Mononuclear cell (primary cell): ENCODE data around the gene JADE1. TPM values are rescaled to one million over a fixed set of nuclear protein-coding genes. Genes with fewer than 3 reads are reported as not detected.

Source experiments
- H3K27me3 ChIP-seq: 2 replicates; pipeline ENCODE4 v1.6.0; 2011; ENCODE audit warnings: low read length, control low read depth; ENCODE audit not compliant: insufficient read depth
- H3K4me1 ChIP-seq: 2 replicates; pipeline ENCODE4 v1.5.1; 2011; ENCODE audit warnings: mild to moderate bottlenecking, low read length, control low read depth; ENCODE audit not compliant: insufficient read depth
- H3K4me3 ChIP-seq: 2 replicates; pipeline ENCODE4 v1.5.1; 2011; ENCODE audit warnings: mild to moderate bottlenecking, low read length, moderate library complexity
- H3K9me3 ChIP-seq: 2 replicates; pipeline ENCODE4 v1.5.1; 2011; ENCODE audit warnings: low read depth, mild to moderate bottlenecking, control low read depth, low read length
- total RNA-seq: library from RNA; depleted of rRNA; stranded (reverse); fragments of >200 nt; gene quantifications from one replicate; pipeline ENCODE4 v1.2.3, GENCODE V29; 2012

Gene JADE1
- total RNA-seq, 1 donor, result 38.7 TPM

DNA sequence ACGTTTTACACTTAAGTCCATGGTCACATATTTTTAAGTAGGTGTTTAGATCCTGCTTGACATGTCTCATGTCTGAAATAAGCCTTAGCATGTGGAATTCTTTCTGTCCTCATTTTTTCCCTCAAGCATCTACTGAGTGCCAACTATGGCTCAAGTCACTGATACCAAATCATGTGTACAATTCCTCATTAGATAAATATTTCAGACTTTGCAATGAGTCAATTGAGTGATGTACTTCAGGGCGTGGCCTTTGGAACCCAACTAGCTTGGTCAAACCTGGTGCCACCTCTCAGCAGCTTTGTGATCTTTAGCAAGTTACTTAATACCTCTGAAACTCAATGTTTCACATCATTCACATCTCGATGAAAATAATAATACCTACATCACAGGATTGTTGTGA, 12.6 kb upstream of the JADE1 start:
- H3K4me1 ChIP-seq, result peaks cover 6% of the 10 kb centered on the region

GRCh38 chr4:128800284-128800683, 9.2 kb upstream of the JADE1 start:
- H3K4me3 ChIP-seq, result no peak overlapping the region

More for the DNA sequence above, 12.6 kb upstream of the JADE1 start:
- H3K4me3 ChIP-seq, result no peak overlapping the region
- H3K9me3 ChIP-seq, result no peaks in the 10 kb centered on the region
- no peaks in the 10 kb centered on the region for H3K27me3 ChIP-seq

GRCh38 chr4:128800701-128801284, 8.7 kb upstream of the JADE1 start:
- Histone ChIP-seq H3K4me1 (no peaks in the 10 kb centered on the region), H3K4me3 (no peak overlapping the region), H3K9me3 (no peaks in the 10 kb centered on the region), H3K27me3 (no peaks in the 10 kb centered on the region)

More at GRCh38 chr4:128800284-128800683, 9.2 kb upstream of the JADE1 start:
- Histone ChIP-seq H3K4me1 (no peaks in the 10 kb centered on the region), H3K27me3 (no peaks in the 10 kb centered on the region), H3K9me3 (no peaks in the 10 kb centered on the region)

GRCh38 chr4:128802680-128803628, 6.5 kb upstream of the JADE1 start:
- Histone ChIP-seq H3K27me3 (no peaks in the 10 kb centered on the region), H3K4me1 (no peaks in the 10 kb centered on the region), H3K4me3 (no peak overlapping the region)

DNA sequence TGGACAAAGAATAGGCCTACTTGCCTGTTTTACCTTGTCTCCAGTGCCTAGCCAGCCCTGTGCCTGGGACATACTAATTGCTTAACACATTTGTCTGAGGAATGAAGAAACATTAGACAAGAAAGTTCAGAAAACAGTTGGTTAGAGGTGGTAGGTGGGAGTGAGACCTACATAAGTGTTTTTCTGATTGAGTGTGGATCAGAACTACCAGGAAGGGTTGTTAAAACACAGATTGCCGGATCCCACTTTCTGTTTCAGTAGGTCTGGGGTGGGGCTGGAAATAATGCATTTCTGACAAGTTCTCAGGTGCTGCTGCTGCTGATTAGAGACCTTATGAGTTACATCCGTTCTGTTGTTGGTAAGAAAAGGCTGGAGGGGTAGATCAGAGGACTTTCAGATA, 5.7 kb upstream of the JADE1 start:
- no peaks in the 10 kb centered on the region for H3K27me3 ChIP-seq
- H3K4me3 ChIP-seq, result no peak overlapping the region
- no peaks in the 10 kb centered on the region for H3K9me3 ChIP-seq
- H3K4me1 ChIP-seq, result no peaks in the 10 kb centered on the region

More at GRCh38 chr4:128802680-128803628, 6.5 kb upstream of the JADE1 start:
- no peaks in the 10 kb centered on the region for H3K9me3 ChIP-seq

- H3K27me3 ChIP-seq, result no peaks in the 10 kb centered on the region
- H3K4me3 ChIP-seq, result peak overlapping the region; percentile 95
- H3K4me1 ChIP-seq, result peaks cover 12% of the 10 kb centered on the region
- H3K9me3 ChIP-seq, result no peaks in the 10 kb centered on the region
Measured at GRCh38 chr4:128810331-128810870, 901 bp downstream of the JADE1 start.

GRCh38 chr4:128810871-128811570, 1.5 kb downstream of the JADE1 start:
- Histone ChIP-seq H3K4me3 (peak overlapping the region; percentile 95), H3K27me3 (no peaks in the 10 kb centered on the region), H3K4me1 (peaks cover 12% of the 10 kb centered on the region), H3K9me3 (no peaks in the 10 kb centered on the region)

DNA sequence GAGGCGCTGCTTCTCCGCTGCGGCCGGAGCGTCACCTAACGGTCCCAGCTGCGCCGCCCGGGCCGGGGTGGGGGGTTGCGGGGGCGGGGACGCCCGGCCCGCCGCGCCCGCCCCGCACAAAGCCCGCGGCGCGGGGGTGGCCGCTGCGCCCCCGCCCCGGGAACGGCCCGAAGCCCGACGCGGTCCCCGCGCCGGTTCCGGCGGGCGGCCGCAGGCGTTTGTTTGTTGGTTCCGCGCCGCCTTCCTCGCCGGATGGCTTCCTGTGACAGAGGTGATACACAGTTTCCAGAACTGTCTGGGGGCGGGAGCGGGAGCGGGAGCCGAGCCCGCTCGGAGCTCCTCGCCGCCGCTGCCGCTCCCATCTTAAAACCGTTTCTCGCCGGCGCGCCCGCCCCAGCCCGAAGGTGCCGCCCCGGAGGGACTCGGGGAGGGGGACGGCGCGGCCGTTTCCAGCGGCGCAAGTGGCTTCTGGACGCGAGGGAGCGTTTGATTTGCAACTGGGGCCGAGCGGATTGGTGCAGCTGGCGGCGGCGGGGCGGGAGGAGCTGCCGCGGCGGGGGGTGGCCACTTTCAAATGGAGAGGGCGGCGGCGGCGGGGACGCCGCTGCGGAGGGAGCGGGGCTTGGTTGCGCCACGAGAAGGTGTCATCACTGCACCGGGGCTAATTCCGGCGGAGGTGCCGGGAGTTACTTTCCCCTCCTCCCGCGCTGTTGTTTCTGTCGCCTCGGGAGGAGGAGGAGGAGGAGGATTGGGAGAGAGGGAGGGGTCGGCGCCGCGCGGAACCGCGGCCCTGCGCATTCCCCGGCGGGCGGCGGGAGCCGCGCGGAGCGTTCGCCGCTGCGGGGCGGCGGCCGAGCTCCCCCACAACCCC, 2.3 kb downstream of the JADE1 start:
- H3K4me3 ChIP-seq, result peak overlapping the region; percentile 95
- H3K27me3 ChIP-seq, result no peaks in the 10 kb centered on the region
- no peaks in the 10 kb centered on the region for H3K9me3 ChIP-seq
- H3K4me1 ChIP-seq, result peaks cover 12% of the 10 kb centered on the region

GRCh38 chr4:128812442-128813235, 3.1 kb downstream of the JADE1 start:
- no peaks in the 10 kb centered on the region for H3K9me3 ChIP-seq
- no peaks in the 10 kb centered on the region for H3K27me3 ChIP-seq
- H3K4me3 ChIP-seq, result peak overlapping the region; percentile 95
- H3K4me1 ChIP-seq, result peaks cover 12% of the 10 kb centered on the region

- Histone ChIP-seq H3K4me3 (no peak overlapping the region), H3K4me1 (peaks cover 21% of the 10 kb centered on the region), H3K9me3 (no peaks in the 10 kb centered on the region), H3K27me3 (no peaks in the 10 kb centered on the region)
Measured at GRCh38 chr4:128813965-128814364, 4.5 kb downstream of the JADE1 start.

- Histone ChIP-seq H3K4me3 (no peak overlapping the region), H3K9me3 (no peaks in the 10 kb centered on the region), H3K4me1 (peaks cover 19% of the 10 kb centered on the region), H3K27me3 (no peaks in the 10 kb centered on the region)
Measured at GRCh38 chr4:128818442-128818841, 8.9 kb downstream of the JADE1 start.

GRCh38 chr4:128819082-128819742, 9.7 kb downstream of the JADE1 start:
- Histone ChIP-seq H3K27me3 (no peaks in the 10 kb centered on the region), H3K4me1 (peaks cover 18% of the 10 kb centered on the region), H3K4me3 (no peak overlapping the region)

DNA sequence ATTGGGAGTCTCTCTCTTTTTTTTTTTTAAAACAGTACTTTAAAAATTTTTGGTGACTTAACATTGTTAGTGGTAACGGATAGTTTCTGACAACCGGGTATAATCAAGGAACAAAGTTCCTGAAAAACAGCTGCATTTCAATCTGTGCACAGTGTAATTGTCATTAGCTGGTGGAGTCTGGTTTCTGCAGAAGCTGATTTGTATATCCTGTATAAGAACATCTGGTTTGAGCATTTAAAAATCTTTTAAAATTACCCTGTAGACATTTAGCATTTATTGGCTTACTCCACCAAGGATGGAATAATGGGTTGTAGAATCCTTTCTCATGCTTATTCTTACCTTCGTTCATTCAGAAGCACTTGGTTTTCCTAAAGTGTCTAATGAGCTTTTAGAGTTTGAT, 11.2 kb downstream of the JADE1 start:
- no peak overlapping the region for H3K4me3 ChIP-seq
- no peaks in the 10 kb centered on the region for H3K9me3 ChIP-seq
- peaks cover 26% of the 10 kb centered on the region for H3K4me1 ChIP-seq
- no peaks in the 10 kb centered on the region for H3K27me3 ChIP-seq

More at GRCh38 chr4:128819082-128819742, 9.7 kb downstream of the JADE1 start:
- no peaks in the 10 kb centered on the region for H3K9me3 ChIP-seq
